HG03460 (cell line): ENCODE data around the gene TRPV6.

Experiments
- ATAC-seq: cut with Tn5 transposase; IDR thresholded peaks from one replicate; pipeline ENCODE4 v1.9.1; 2021; ENCODE audit not compliant: unreplicated experiment

TRPV6 gene

GRCh38 chr7:142870147-142870559, 15.4 kb downstream of the TRPV6 start:
- ATAC-seq: no peak

GRCh38 chr7:142869434-142869833, 16.1 kb downstream of the TRPV6 start:
- no peak for ATAC-seq

- ATAC-seq: no peak
Measured at GRCh38 chr7:142868986-142869415, 16.5 kb downstream of the TRPV6 start.

GRCh38 chr7:142868188-142868985, 17.2 kb downstream of the TRPV6 start:
- no peak for ATAC-seq

- ATAC-seq: no peak
Measured at GRCh38 chr7:142867398-142868187, 18.0 kb downstream of the TRPV6 start.

GRCh38 chr7:142867097-142867378, 18.5 kb downstream of the TRPV6 start:
- no peak for ATAC-seq

GRCh38 chr7:142866361-142867096, 19.0 kb downstream of the TRPV6 start:
- ATAC-seq: no peak

- no peak for ATAC-seq
Measured at GRCh38 chr7:142865766-142866165, 19.8 kb downstream of the TRPV6 start.

GRCh38 chr7:142864980-142865747, 20.4 kb downstream of the TRPV6 start:
- ATAC-seq: no peak

- ATAC-seq: no peak
Measured at GRCh38 chr7:142863891-142864685, 21.5 kb downstream of the TRPV6 start.

GRCh38 chr7:142862786-142863400, 22.7 kb downstream of the TRPV6 start:
- no peak for ATAC-seq

- ATAC-seq: no peak
Measured at GRCh38 chr7:142862351-142862750, 23.2 kb downstream of the TRPV6 start.

- no peak for ATAC-seq
Measured at GRCh38 chr7:142860968-142861367, 24.6 kb downstream of the TRPV6 start.

GRCh38 chr7:142859829-142860228, 25.7 kb downstream of the TRPV6 start:
- ATAC-seq: no peak

- no peak for ATAC-seq
Measured at GRCh38 chr7:142859411-142859810, 26.1 kb downstream of the TRPV6 start.

GRCh38 chr7:142857625-142858024, 27.9 kb downstream of the TRPV6 start:
- no peak for ATAC-seq

- ATAC-seq: no peak
Measured at GRCh38 chr7:142856565-142857245, 28.8 kb downstream of the TRPV6 start.

- no peak for ATAC-seq
Measured at GRCh38 chr7:142855756-142856564, 29.6 kb downstream of the TRPV6 start.
